GM12801 (cell line): ENCODE measurements around the gene CDCA7L.

ENCODE experiments used
- CTCF ChIP-seq: IDR thresholded peaks from one replicate; pipeline ENCODE4 v1.5.1; 2011; ENCODE audit warnings: control low read depth; ENCODE audit not compliant: insufficient read length; ENCODE audit errors: extremely low read depth

CDCA7L gene

GRCh38 chr7:21887353-21887752, 58.3 kb downstream of the CDCA7L start:
- TF ChIP-seq CTCF = no peak

- TF ChIP-seq CTCF = no peak
Observed at GRCh38 chr7:21886396-21886795, 59.3 kb downstream of the CDCA7L start.

GRCh38 chr7:21884496-21884895, 61.2 kb downstream of the CDCA7L start:
- TF ChIP-seq CTCF = no peak

GRCh38 chr7:21883069-21883468, 62.6 kb downstream of the CDCA7L start:
- TF ChIP-seq CTCF = no peak

GRCh38 chr7:21869785-21870402, 75.8 kb downstream of the CDCA7L start:
- TF ChIP-seq CTCF = no peak

- TF ChIP-seq CTCF = no peak
Observed at GRCh38 chr7:21868576-21868850, 77.2 kb downstream of the CDCA7L start.

- TF ChIP-seq CTCF = no peak
Observed at GRCh38 chr7:21867816-21868575, 77.7 kb downstream of the CDCA7L start.

- TF ChIP-seq CTCF = no peak
Observed at GRCh38 chr7:21867226-21867625, 78.5 kb downstream of the CDCA7L start.
